H54 (cell line): ENCODE data around the gene ITGB1.

Experiments
- DNase-seq: peaks from one replicate; pipeline ENCODE4 v3.0.0; 2011; ENCODE audit warnings: low spot score, mixed read lengths; ENCODE audit not compliant: insufficient read length
- FAIRE-seq: peaks from 3 replicates; lab custom pipeline; 2011; peaks lifted over from hg19 to GRCh38; lab: Jason Lieb, UNC
- POLR2A ChIP-seq: IDR thresholded peaks from 2 replicates; pipeline ENCODE4 v1.6.1; 2011; ENCODE audit warnings: low read depth, mild to moderate bottlenecking, low read length

The ITGB1 gene

GRCh38 chr10:32887481-32887880, 70.5 kb downstream of the ITGB1 start:
- no peak for FAIRE-seq
- DNase-seq, result no peak
- TF ChIP-seq POLR2A, result no peak

- FAIRE-seq (no peak), DNase-seq (no peak)
- TF ChIP-seq POLR2A, result no peak
Measured at GRCh38 chr10:32882076-32882475, 76.0 kb downstream of the ITGB1 start.

- no peak for FAIRE-seq
- no peak for TF ChIP-seq POLR2A
- no peak for DNase-seq
Measured at GRCh38 chr10:32878646-32879045, 79.4 kb downstream of the ITGB1 start.

- no peak for TF ChIP-seq POLR2A
- FAIRE-seq, result peak; percentile 41
- DNase-seq, result no peak
Measured at GRCh38 chr10:32877915-32878314, 80.1 kb downstream of the ITGB1 start.

GRCh38 chr10:32865170-32865569, 92.9 kb downstream of the ITGB1 start:
- DNase-seq (no peak), FAIRE-seq (peak; percentile 15)
- no peak for TF ChIP-seq POLR2A

- DNase-seq (no peak), FAIRE-seq (no peak)
- TF ChIP-seq POLR2A, result no peak
Measured at GRCh38 chr10:32854435-32854834, 103.6 kb downstream of the ITGB1 start.

GRCh38 chr10:32851301-32851700, 106.7 kb downstream of the ITGB1 start:
- no peak for TF ChIP-seq POLR2A
- no peak for DNase-seq
- no peak for FAIRE-seq
